Vagina (tissue), 2 donors: ENCODE measurements around the gene TMEM235.

Experiments used
- CTCF ChIP-seq, 3 experiments: fragments of 450-650 bp in 2 of 3; fragments of 200-600 bp in 1 of 3; sonication (generic) in 1 of 3; IDR thresholded peaks; one replicate each; pipeline ENCODE4 v1.5.1; 2017 to 2019; ENCODE audit warnings: antibody characterized with exemption in 3 of 3, mild to moderate bottlenecking in 2 of 3, moderate library complexity in 2 of 3
- POLR2A ChIP-seq, 2 donors: fragments of 450-650 bp; IDR thresholded peaks; one replicate each; pipeline ENCODE4 v1.6.1; 2017; ENCODE audit warnings: antibody characterized with exemption in 2 of 2, mild to moderate bottlenecking in 2 of 2, moderate library complexity in 2 of 2

- TF ChIP-seq POLR2A (IDR thresholded peaks at IDR 0.05) (no peak), CTCF (IDR thresholded peaks at IDR 0.05) (no peak)
Observed at GRCh38 chr17:78230252-78230962, 1.0 kb upstream of the TMEM235 start.
